BLaER1 (cell line): ENCODE results near the gene CFL1.

Experiments used
- H3K27ac ChIP-seq: shearing (Covaris generic); formaldehyde crosslinking; 2 replicates; pipeline ENCODE4 v1.8.1; 2022
- H3K27me3 ChIP-seq: shearing (Covaris generic); formaldehyde crosslinking; 2 replicates; pipeline ENCODE4 v1.8.1; 2022
- H3K36me3 ChIP-seq: shearing (Covaris generic); formaldehyde crosslinking; 2 replicates; pipeline ENCODE4 v1.8.1; 2022
- H3K4me1 ChIP-seq: shearing (Covaris generic); formaldehyde crosslinking; 2 replicates; pipeline ENCODE4 v1.8.1; 2022
- H3K4me2 ChIP-seq: shearing (Covaris generic); formaldehyde crosslinking; 2 replicates; pipeline ENCODE4 v1.8.1; 2022
- H3K4me3 ChIP-seq: shearing (Covaris generic); formaldehyde crosslinking; 2 replicates; pipeline ENCODE4 v1.8.1; 2022
- H3K9ac ChIP-seq: shearing (Covaris generic); formaldehyde crosslinking; 2 replicates; pipeline ENCODE4 v1.8.1; 2022
- H3K9me3 ChIP-seq: shearing (Covaris generic); formaldehyde crosslinking; 2 replicates; pipeline ENCODE4 v1.8.1; 2022
- H4K20me1 ChIP-seq: shearing (Covaris generic); formaldehyde crosslinking; 2 replicates; pipeline ENCODE4 v1.8.1; 2022
- Cebpa-rat ChIP-seq: shearing (Covaris generic); IDR thresholded peaks from 2 replicates; pipeline ENCODE4 v1.8.1; 2022

The CFL1 gene

GRCh38 chr11:65869643-65870306, 11.8 kb upstream of the CFL1 start:
- Histone ChIP-seq H3K9ac (no peak overlapping the region), H3K27ac (no peak overlapping the region), H4K20me1 (peaks cover 69% of the 10 kb centered on the region), H3K9me3 (no peaks in the 10 kb centered on the region), H3K4me2 (peak overlapping the region; percentile 90), H3K4me3 (no peak overlapping the region), H3K36me3 (peaks cover 37% of the 10 kb centered on the region), H3K4me1 (peaks cover 48% of the 10 kb centered on the region), H3K27me3 (peaks cover 36% of the 10 kb centered on the region)
- TF ChIP-seq Cebpa-rat, result no peak

GRCh38 chr11:65868907-65869306, 10.9 kb upstream of the CFL1 start:
- Histone ChIP-seq H3K27ac (no peak overlapping the region), H3K9me3 (no peaks in the 10 kb centered on the region), H4K20me1 (peaks cover 78% of the 10 kb centered on the region), H3K27me3 (peaks cover 36% of the 10 kb centered on the region), H3K9ac (no peak overlapping the region), H3K4me1 (peaks cover 43% of the 10 kb centered on the region), H3K4me3 (no peak overlapping the region), H3K36me3 (peaks cover 45% of the 10 kb centered on the region), H3K4me2 (no peak overlapping the region)
- no peak for TF ChIP-seq Cebpa-rat

- Histone ChIP-seq H3K9ac (no peak overlapping the region), H3K9me3 (no peaks in the 10 kb centered on the region), H3K4me3 (no peak overlapping the region), H3K4me2 (no peak overlapping the region), H3K4me1 (peaks cover 38% of the 10 kb centered on the region), H4K20me1 (peaks cover 85% of the 10 kb centered on the region), H3K36me3 (peaks cover 53% of the 10 kb centered on the region), H3K27me3 (peaks cover 34% of the 10 kb centered on the region), H3K27ac (no peak overlapping the region)
- no peak for TF ChIP-seq Cebpa-rat
Observed at GRCh38 chr11:65868076-65868667, 10.2 kb upstream of the CFL1 start.

- Histone ChIP-seq H3K27me3 (peaks cover 27% of the 10 kb centered on the region), H3K4me3 (no peak overlapping the region), H3K27ac (no peak overlapping the region), H3K9me3 (no peaks in the 10 kb centered on the region), H3K4me1 (peaks cover 32% of the 10 kb centered on the region), H3K36me3 (peaks cover 60% of the 10 kb centered on the region), H3K4me2 (no peak overlapping the region), H4K20me1 (peaks cover 89% of the 10 kb centered on the region), H3K9ac (no peak overlapping the region)
- no peak for TF ChIP-seq Cebpa-rat
Observed at GRCh38 chr11:65867284-65868071, 9.5 kb upstream of the CFL1 start.

GRCh38 chr11:65866509-65867283, 8.7 kb upstream of the CFL1 start:
- peaks cover 68% of the 10 kb centered on the region for H3K36me3 ChIP-seq
- H3K4me3 ChIP-seq, result no peak overlapping the region
- no peak overlapping the region for H3K27ac ChIP-seq
- H3K4me1 ChIP-seq, result peaks cover 33% of the 10 kb centered on the region
- peaks cover 93% of the 10 kb centered on the region for H4K20me1 ChIP-seq
- H3K9me3 ChIP-seq, result no peaks in the 10 kb centered on the region
- no peak for TF ChIP-seq Cebpa-rat
- H3K9ac ChIP-seq, result no peak overlapping the region
- H3K4me2 ChIP-seq, result no peak overlapping the region
- peaks cover 20% of the 10 kb centered on the region for H3K27me3 ChIP-seq

GRCh38 chr11:65865550-65866172, 7.7 kb upstream of the CFL1 start:
- no peaks in the 10 kb centered on the region for H3K9me3 ChIP-seq
- H3K27ac ChIP-seq, result no peak overlapping the region
- H3K9ac ChIP-seq, result no peak overlapping the region
- H3K4me3 ChIP-seq, result no peak overlapping the region
- H3K36me3 ChIP-seq, result peaks cover 70% of the 10 kb centered on the region
- no peak for TF ChIP-seq Cebpa-rat
- peaks cover 18% of the 10 kb centered on the region for H3K27me3 ChIP-seq
- no peak overlapping the region for H3K4me2 ChIP-seq
- peaks cover 90% of the 10 kb centered on the region for H4K20me1 ChIP-seq
- H3K4me1 ChIP-seq, result peaks cover 30% of the 10 kb centered on the region

GRCh38 chr11:65864706-65865471, 6.9 kb upstream of the CFL1 start:
- peaks cover 82% of the 10 kb centered on the region for H4K20me1 ChIP-seq
- H3K27ac ChIP-seq, result no peak overlapping the region
- H3K4me2 ChIP-seq, result no peak overlapping the region
- no peaks in the 10 kb centered on the region for H3K9me3 ChIP-seq
- TF ChIP-seq Cebpa-rat, result no peak
- H3K27me3 ChIP-seq, result peaks cover 16% of the 10 kb centered on the region
- H3K4me1 ChIP-seq, result peaks cover 24% of the 10 kb centered on the region
- no peak overlapping the region for H3K9ac ChIP-seq
- peaks cover 70% of the 10 kb centered on the region for H3K36me3 ChIP-seq
- no peak overlapping the region for H3K4me3 ChIP-seq

GRCh38 chr11:65863889-65864705, 6.1 kb upstream of the CFL1 start:
- no peak for TF ChIP-seq Cebpa-rat
- H3K4me2 ChIP-seq, result no peak overlapping the region
- peaks cover 20% of the 10 kb centered on the region for H3K4me1 ChIP-seq
- H4K20me1 ChIP-seq, result peaks cover 75% of the 10 kb centered on the region
- no peak overlapping the region for H3K4me3 ChIP-seq
- H3K36me3 ChIP-seq, result peaks cover 70% of the 10 kb centered on the region
- H3K27ac ChIP-seq, result no peak overlapping the region
- H3K9ac ChIP-seq, result no peak overlapping the region
- H3K27me3 ChIP-seq, result peaks cover 8% of the 10 kb centered on the region; the same call in 1 of the 2 replicates
- H3K9me3 ChIP-seq, result no peaks in the 10 kb centered on the region
